Stimulated activated CD8-positive, alpha-beta memory T cell treated with anti-CD3 and anti-CD28 coated beads, Interleukin-4, amount 100 ng/mL, for 48 hours (primary cell): ENCODE data around the gene PRSS56.
"Not testable (repeated sequence)": the region's sequence is repeated elsewhere in the genome, so short reads cannot be mapped to it uniquely, and the experiment has no call there.

ENCODE experiments used
- DNase-seq: peaks from one replicate; pipeline ENCODE4 v3.0.0-alpha.2; 2020

PRSS56 gene

GRCh38 chr2:232526372-232526941 is 6.3 kb downstream of the PRSS56 start:
- no peak for DNase-seq

- no peak for DNase-seq
Observed at GRCh38 chr2:232527905-232528470, 7.8 kb downstream of the PRSS56 start.

- no peak for DNase-seq
Observed at GRCh38 chr2:232528746-232529460, 8.7 kb downstream of the PRSS56 start.

GRCh38 chr2:232529806-232530547 is 9.8 kb downstream of the PRSS56 start:
- no peak for DNase-seq

GRCh38 chr2:232530626-232531260 is 10.6 kb downstream of the PRSS56 start:
- no peak for DNase-seq

GRCh38 chr2:232532419-232532818 is 12.2 kb downstream of the PRSS56 start:
- DNase-seq, result no peak

GRCh38 chr2:232532821-232533220 is 12.6 kb downstream of the PRSS56 start:
- not testable (repeated sequence) for DNase-seq

- no peak for DNase-seq
Observed at GRCh38 chr2:232533944-232534710, 13.9 kb downstream of the PRSS56 start.

GRCh38 chr2:232534940-232535651 is 14.9 kb downstream of the PRSS56 start:
- no peak for DNase-seq

- no peak for DNase-seq
Observed at GRCh38 chr2:232535761-232536530, 15.8 kb downstream of the PRSS56 start.

GRCh38 chr2:232537079-232537478 is 16.9 kb downstream of the PRSS56 start:
- DNase-seq, result peak; percentile 45

- no peak for DNase-seq
Observed at GRCh38 chr2:232537499-232537898, 17.3 kb downstream of the PRSS56 start.

- no peak for DNase-seq
Observed at GRCh38 chr2:232538671-232539070, 18.5 kb downstream of the PRSS56 start.

- no peak for DNase-seq
Observed at GRCh38 chr2:232539298-232540231, 19.4 kb downstream of the PRSS56 start, which contains the start of gene CHRNG. TSS of gene CHRNG (plus strand) at chr2:232539692. CDS start at chr2:232539748, 56 bp downstream.

- DNase-seq, result no peak
Observed at GRCh38 chr2:232540441-232541041, 20.4 kb downstream of the PRSS56 start.

GRCh38 chr2:232541195-232541960 is 21.2 kb downstream of the PRSS56 start:
- no peak for DNase-seq

- no peak for DNase-seq
Observed at GRCh38 chr2:232541961-232542714, 21.9 kb downstream of the PRSS56 start.
